ENCODE results near the gene CD55.

GRCh38 chr1:207334337-207334736 is 12.9 kb downstream of the CD55 start:
- TF ChIP-seq FOXP2 (optimal IDR thresholded peaks at IDR 0.05; ENCODE audit: control extremely low read depth, extremely low read length, insufficient read depth) (no peak), POLR2AphosphoS5 (IDR thresholded peaks at IDR 0.05; ENCODE audit: borderline replicate concordance, low read depth, low read length) (no peak), EZH2 (IDR thresholded peaks at IDR 0.05) (no peak)
